ENCODE results near the gene EXOC1. TPM values are rescaled to one million over a fixed set of nuclear protein-coding genes. Genes with fewer than 3 reads are reported as not detected.

EXOC1 gene
- total and polyA plus RNA-seq, 9 of the 15 experiments (the other 6 are each of a cell fraction or from before 2014, with no cell fraction given): 16.0 to 45.5 (median 26.2) TPM

DNA sequence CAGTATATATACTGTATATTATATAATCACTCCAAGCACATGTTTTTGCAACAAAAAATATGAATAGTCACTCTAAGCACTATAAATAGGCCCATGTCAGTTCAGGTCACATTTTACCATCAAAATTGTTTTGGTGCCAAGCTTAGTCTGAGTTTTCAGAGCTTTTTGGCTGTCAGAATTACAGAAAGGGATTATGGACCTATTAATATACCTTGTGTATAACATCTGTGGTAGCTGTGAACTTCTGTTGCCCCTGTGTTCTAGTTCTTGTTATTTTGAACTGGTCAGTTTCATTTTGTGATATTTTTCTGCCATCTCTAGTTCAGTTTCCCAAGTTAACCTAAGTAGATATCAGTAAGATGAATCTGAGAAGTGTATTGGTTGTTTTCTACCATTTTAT, 22.9 kb downstream of the EXOC1 start (continued):
- TF ChIP-seq PRPF4 (IDR thresholded peaks at IDR 0.05; ENCODE audit: insufficient read depth, low read depth, low read length, poor library complexity, severe bottlenecking): no peak
- no peak for TF ChIP-seq MXI1 (IDR thresholded peaks at IDR 0.05; ENCODE audit: low read depth, low read length)
- no peak for TF ChIP-seq NR2F6 (CRISPR knock-in tag; IDR thresholded peaks at IDR 0.05)
- no peak for TF ChIP-seq ETV6 (IDR thresholded peaks at IDR 0.05; ENCODE audit: borderline replicate concordance in 1 of 2, low read depth in 2 of 2, low read length in 1 of 2)
- no peak for TF ChIP-seq ETV6 (CRISPR knock-in tag; IDR thresholded peaks at IDR 0.05; ENCODE audit: borderline replicate concordance)
- no peak for TF ChIP-seq ZSCAN32 (CRISPR knock-in tag; IDR thresholded peaks at IDR 0.05)
- TF ChIP-seq, protein P1, sequence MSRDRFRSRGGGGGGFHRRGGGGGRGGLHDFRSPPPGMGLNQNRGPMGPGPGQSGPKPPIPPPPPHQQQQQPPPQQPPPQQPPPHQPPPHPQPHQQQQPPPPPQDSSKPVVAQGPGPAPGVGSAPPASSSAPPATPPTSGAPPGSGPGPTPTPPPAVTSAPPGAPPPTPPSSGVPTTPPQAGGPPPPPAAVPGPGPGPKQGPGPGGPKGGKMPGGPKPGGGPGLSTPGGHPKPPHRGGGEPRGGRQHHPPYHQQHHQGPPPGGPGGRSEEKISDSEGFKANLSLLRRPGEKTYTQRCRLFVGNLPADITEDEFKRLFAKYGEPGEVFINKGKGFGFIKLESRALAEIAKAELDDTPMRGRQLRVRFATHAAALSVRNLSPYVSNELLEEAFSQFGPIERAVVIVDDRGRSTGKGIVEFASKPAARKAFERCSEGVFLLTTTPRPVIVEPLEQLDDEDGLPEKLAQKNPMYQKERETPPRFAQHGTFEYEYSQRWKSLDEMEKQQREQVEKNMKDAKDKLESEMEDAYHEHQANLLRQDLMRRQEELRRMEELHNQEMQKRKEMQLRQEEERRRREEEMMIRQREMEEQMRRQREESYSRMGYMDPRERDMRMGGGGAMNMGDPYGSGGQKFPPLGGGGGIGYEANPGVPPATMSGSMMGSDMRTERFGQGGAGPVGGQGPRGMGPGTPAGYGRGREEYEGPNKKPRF (IDR thresholded peaks at IDR 0.05; ENCODE audit: low read depth, low read length): no peak
- no peak for TF ChIP-seq HOXB6 (CRISPR knock-in tag; IDR thresholded peaks at IDR 0.05; ENCODE audit: borderline replicate concordance)
- TF ChIP-seq BHLHE40 (IDR thresholded peaks at IDR 0.05; ENCODE audit: low read length): no peak
- TF ChIP-seq JUND (IDR thresholded peaks at IDR 0.05; ENCODE audit: borderline replicate concordance, low read depth, low read length): no peak
- TF ChIP-seq JUND (tag; IDR thresholded peaks at IDR 0.05; ENCODE audit: borderline replicate concordance, low read depth, low read length): no peak
- TF ChIP-seq ZC3H8 (IDR thresholded peaks at IDR 0.05): no peak
- TF ChIP-seq STAG1 (CRISPR knock-in tag; IDR thresholded peaks at IDR 0.05; ENCODE audit: borderline replicate concordance): no peak

Measured in K562 (cell line).